ENCODE data around the gene NPIPA1.
"Not testable (repeated sequence)": the region's sequence is repeated elsewhere in the genome, so short reads cannot be mapped to it uniquely, and the experiment has no call there.

GRCh38 chr16:14898162-14898561 lies 39.1 kb upstream of the NPIPA1 start:
- TF ChIP-seq CTCF (conservative IDR thresholded peaks at IDR 0.05; ENCODE audit: low read length); EZH2phosphoT487 (IDR thresholded peaks at IDR 0.05; ENCODE audit: borderline replicate concordance): not testable (repeated sequence)

All from Loucy (cell line).